COLO668 (cell line): ENCODE results near the gene NFIX.

Experiments used
- DNase-seq: peaks from one replicate; lab custom pipeline; 2025; ENCODE audit not compliant: unreplicated experiment; lab: John Stamatoyannopoulos, UW

Gene NFIX

DNA sequence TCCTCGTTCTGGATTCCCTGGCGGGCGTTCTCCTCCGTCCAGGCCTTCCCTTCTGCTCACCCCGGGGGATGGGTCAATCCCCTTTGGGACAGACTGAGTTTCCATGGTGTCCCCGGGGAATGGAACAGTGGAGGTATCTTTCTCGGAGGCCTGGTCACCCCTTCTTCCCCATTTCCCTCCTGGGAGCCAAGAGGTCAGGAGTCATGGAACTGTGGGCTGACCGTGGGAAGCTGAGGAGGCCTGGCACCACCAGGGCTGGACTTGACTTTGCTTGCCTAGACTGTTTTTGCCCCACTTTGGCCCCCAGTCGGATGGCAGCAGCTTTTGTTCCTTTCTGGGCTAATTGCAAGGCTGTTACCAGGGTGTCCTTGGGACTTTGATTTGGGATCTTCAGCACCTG is 124.8 kb downstream of the NFIX start:
- DNase-seq: no peak

- no peak for DNase-seq
Measured at GRCh38 chr19:13120817-13121216, 125.5 kb downstream of the NFIX start.

DNA sequence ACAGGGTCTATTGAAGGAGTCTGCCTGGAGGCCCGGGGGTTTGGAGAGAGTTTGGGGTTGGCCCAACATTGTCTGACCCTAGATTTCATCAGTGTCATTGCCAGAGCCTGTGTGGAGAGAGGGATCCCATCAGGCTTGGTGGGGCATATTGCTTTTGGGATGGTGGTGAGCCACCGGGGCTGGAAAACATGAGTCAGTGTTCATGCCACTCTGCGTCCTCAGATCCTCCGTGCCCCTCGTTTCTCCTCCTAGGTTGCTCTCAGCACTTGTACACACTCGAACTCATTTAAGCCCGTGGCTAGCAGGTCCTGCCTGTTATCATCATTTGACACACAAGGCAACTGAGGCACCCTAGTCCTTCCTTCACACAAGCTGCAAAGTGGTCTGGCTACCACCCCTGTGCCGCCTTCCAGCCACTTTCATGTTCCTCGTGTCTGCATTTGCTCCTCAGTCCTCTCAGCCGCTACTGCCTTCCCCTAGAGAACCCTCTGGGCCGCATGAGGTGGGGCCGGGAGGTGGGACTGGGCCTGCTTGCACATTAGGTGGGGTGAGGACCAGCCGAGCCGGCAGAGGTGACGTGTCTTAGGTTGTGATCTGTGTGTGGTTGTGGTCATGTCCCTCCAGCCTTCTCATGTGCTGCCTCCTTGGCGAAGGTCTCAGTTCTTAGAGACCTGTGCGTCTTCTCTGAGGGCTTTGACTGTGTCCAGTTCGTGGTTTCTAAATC is 126.4 kb downstream of the NFIX start:
- DNase-seq: no peak

- DNase-seq: no peak
Measured at GRCh38 chr19:13122275-13122878, 127.1 kb downstream of the NFIX start.

DNA sequence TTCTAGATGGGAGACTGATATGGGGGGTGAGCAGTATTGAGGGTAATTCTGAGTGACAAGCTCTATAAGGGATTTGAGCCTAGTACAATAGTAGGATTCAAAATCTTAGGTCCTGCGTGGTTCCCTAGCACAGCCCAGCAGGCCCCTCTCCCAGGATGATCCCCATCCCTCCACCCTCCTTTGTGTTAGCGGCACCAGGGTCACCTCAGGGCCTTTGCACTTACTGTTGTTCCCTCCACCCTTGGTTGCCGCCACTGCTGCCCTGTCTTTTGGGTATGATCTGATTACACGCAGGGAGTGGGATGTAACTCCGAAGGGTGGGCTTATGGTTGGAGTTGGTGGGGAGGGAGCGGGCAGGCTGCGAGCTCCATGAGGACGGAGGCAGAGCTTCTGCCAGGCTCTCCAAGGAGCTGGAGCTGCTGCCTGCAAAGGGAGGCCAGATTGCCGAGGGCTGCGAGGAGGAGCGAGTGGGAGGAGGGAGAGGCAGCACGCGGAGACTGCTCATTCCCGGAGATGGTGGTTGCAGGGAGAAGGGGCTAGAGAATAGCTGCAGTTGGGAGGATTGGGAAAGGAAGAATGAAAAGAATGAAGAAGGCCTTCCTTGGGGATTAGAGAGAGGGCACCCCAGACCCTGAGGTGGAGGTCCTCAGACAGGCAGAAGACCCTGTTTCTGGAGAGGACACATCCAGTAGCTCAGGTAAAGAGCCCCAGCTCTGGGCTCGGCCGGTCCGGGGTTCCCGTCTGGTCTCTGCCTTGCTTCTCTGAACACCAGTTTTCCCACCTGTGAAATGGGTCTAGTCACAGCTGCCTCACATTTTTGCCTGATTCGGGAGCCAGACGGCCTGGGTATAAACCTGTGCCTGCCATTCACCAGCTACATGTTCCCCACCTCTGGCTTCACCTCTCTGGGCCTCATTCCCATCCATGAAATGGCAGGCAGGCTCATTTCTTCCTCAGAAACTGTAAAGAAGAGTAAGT is 128.0 kb downstream of the NFIX start:
- DNase-seq: no peak

DNA sequence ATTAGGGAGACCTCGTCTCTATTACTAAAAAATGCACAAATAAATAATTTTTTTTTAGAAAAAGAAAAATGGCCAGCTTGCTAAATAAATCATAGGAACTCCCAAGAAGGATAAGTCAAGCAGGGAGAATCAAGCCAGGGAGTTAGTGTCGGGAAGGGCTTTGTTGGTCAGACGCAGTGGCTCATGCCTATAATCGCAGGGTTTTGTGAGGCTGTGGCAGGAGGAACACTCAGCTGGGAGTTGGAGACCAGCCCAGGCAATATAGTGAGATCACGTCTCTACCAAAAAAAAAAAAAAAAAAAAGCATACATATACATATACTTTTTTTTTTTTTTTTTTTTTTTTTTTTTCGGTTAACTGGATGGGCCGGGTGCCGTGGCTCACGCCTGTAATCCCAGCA is 131.8 kb downstream of the NFIX start:
- DNase-seq: no peak

GRCh38 chr19:13127811-13128575 is 132.7 kb downstream of the NFIX start:
- DNase-seq: no peak

DNA sequence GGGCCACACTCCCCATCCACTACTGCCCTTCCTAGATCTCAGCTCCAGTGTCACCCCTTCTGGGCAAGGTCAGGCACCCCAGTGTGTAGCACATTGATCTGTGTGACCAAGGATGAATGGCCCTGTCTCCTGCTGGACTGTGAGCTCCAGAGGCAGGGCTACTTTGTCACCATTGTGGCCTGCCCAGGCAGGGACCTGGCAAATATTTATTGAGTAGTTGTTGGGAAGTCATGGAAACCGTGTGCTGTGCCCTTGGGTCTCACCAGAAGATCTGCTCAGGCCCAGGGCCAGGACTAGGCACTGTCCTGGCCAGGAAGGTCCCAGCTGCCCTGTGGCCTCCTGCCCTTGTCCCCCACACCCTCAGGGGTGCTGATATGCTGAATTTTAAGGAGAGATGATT is 133.3 kb downstream of the NFIX start:
- no peak for DNase-seq

- DNase-seq: no peak
Measured at GRCh38 chr19:13129384-13129783, 134.1 kb downstream of the NFIX start.

DNA sequence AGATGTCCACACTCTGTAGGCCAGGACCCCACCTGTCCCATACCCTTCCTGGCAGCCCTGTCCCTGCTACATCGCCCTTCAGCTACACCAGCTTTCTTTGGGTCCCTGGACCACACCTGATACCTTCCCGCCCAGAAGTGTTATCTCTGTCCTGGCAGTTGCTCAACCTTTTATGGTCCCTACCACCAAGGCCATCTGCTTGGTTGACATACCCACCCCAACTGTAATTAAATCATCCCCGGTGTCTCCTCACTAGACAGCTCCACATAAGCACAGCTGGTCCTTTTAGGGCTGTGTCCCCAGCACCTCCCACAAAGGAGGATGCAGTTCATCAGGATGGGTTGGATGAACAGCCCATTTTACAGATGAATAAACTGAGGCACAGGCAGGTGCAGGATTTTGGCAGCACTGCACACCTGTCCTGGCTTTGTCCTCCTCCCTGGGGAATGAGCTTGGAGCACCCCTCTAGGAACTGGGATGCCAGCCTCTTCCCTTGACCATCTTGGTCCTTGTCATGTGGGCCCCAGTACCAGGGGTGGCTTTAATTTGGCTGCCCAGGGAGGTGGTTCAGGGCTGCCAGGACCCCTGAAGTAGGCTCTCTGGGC is 135.7 kb downstream of the NFIX start:
- DNase-seq: no peak

DNA sequence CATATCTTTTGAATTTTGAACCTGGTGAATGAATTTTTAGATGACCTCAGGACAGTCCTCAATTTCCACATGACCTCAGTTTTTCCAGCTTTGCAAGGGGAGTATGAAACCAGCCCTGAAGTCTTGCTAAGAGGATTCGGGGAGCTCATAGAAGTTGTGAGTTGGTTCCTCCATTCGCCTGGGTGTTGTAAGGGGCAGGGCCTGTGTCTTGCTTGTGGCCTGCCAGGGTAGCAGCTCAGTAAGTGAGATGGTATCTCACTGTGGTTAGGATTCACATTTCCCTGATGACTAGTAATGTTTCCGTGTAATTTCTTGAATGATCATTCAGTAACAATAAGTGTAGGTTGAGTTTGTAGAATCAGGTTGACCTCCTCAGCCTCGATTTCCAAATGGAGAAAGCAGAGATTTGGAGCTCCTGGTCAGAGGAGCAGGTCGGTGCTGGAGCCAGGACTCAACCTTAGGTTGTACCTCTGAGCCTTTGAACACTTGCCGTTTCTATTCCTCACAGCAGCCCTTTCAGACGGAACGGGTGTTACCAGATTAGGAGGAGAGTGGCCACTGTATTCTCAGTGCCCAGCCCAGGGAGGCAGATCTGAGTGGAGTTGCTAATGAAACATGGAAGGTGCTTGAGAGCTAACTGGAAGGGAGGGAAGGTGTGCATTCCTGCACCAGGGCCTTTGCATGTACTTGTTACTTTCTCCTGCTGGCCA is 137.4 kb downstream of the NFIX start:
- no peak for DNase-seq

DNA sequence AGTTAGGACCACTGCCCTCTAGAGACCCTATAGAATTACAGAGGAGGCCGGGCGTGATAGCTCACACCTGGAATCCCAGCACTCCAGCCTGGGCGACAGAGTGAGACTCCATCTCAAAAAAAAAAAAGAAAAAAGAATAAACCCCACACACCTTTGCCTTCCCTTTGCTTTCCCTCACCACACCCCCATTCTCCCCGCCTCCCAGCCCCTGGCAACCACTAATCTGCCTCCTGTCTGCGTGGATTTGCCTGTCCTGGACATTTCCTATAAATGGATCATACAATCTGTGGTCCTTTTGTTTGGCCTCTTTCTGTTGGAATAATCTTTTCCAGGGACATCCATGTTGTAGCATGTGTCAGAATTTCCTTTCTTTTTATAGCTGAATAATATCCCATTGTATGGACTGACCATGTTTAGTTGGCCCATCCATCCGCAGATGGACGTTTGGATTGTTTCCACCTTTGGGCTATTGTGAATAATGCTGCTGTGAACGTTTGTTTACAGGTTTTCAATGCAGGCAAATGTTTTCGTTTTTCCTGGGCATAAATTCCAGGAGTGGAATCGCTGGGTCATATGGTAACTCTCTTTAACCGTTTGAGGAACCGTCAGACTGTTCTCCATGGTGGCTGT is 138.1 kb downstream of the NFIX start:
- no peak for DNase-seq

DNA sequence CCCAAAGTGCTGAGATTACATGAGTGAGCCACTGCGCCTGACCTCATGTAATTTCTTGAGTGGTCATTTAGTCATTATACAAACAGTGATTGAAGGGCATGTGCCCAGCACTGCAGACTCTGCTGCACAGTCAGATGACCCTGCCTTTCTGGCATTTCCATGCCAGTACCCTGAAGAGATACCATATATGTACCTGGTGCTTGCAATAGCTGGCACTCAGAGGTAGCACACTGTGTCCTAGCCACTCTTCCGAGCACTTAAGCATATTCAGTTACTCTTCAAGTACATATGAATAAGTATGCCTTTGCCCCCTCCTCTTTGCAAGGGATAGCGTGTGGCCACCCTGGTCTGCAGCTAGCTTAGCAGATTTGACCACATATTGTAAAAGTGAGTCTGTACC is 139.4 kb downstream of the NFIX start:
- no peak for DNase-seq

- DNase-seq: no peak
Measured at GRCh38 chr19:13135068-13136062, 140.1 kb downstream of the NFIX start.

- no peak for DNase-seq
Measured at GRCh38 chr19:13137290-13137794, 142.1 kb downstream of the NFIX start.

DNA sequence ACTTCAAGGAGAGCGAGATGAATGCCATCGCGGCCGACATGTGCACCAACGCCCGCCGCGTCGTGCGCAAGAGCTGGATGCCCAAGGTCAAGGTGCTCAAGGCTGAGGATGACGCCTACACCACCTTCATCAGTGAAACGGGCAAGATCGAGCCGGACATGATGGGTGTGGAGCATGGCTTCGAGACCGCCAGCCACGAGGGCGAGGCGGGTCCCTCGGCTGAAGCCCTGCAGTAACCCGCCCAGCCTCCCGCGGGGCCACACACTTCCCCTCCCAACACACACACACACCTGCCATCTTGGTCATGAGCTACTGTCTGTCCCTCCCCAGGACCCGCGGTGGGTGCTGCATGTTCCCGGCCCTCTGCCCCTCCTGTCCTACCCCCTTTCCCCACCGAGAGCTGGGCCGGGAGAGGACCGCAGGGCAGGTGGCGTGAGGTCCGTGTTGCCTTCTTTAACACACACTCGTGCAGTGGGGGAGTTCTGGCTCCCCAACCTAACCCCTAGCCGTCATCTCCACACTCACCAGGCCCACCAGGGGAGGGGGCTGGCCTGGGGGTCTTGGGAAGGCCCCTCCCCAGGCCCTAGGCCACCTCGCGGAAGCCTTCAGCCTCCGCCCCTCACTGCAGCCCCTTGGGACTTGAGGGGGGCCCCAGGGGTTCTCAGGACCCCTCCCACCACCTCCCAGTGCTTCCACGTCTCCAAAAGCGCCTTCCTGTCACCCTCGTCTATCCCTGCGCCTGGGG is 143.1 kb downstream of the NFIX start:
- DNase-seq: no peak

DNA sequence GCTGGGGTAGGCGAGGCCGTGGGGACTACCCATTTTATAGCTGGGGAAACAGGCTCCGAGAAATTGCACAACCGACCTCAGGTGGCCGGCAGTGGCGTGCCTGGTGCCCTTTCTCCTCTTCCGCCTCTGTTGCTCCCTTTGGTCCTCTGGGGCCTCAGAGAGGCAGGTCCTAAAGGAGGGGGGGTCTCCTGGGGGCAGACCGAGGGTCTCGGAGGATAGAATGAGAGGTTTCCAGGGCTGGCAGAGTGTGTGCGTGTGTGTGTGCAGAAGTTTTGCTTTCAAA is 143.6 kb downstream of the NFIX start:
- DNase-seq: no peak
